Measurements from ENCODE around the gene IQCN. TPM values are rescaled to one million over a fixed set of nuclear protein-coding genes. Genes with fewer than 3 reads are reported as not detected.

Gene IQCN
- total and polyA plus RNA-seq, 2 of the 4 experiments (the other 2 are of a cell fraction), result 0.18 to 0.67 TPM

DNA sequence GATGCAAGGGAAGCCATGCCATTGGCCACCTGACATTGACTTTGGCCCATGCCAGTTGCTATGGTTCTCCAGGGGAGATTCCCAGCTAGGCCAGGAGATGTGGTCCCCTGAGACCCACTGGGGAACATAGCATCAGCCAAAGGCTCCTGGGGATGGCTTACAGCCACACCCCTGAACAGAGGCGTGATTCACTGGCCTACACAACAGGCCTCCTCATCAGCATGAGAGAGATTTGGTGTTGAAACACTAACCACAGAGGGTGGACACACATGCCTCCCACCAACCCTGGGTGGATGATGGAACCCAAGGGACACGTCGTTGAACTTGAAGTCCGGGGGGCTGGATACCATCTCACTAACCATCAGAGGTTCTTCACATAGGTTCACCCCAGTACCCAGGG lies 14.4 kb downstream of the IQCN start:
- H3K27me3 ChIP-seq (ENCODE audit: control insufficient read depth, insufficient read depth, low read length), result peaks cover 7% of the 10 kb centered on the region; the same call in 1 of the 2 replicates
- H2BK120ac ChIP-seq (ENCODE audit: low read depth, low read length), result no peak overlapping the region
- no peak overlapping the region for H4K91ac ChIP-seq (ENCODE audit: insufficient read depth, low read depth, low read length)
- in situ Hi-C loops (cut with MboI; ENCODE audit: low sequenced_read_pairs), result no loop called here
- H2AK5ac ChIP-seq (ENCODE audit: low read depth, low read length), result no peak overlapping the region
- H3K9me3 ChIP-seq (ENCODE audit: control insufficient read depth, insufficient read depth, low read length), result no peaks in the 10 kb centered on the region
- no peak overlapping the region for H3K9ac ChIP-seq (ENCODE audit: low read depth, low read length)
- H3K23ac ChIP-seq (ENCODE audit: low read depth, low read length), result no peak overlapping the region
- H3K14ac ChIP-seq (replicated peaks; ENCODE audit: low read depth, low read length), result no peak overlapping the region
- H3K56ac ChIP-seq (ENCODE audit: extremely low read depth, insufficient read depth, low read length), result no peak overlapping the region
- no peak for DNase-seq
- no peak overlapping the region for H4K8ac ChIP-seq (ENCODE audit: low read depth in 2 of 2, low read length in 2 of 2)
- H3K18ac ChIP-seq (ENCODE audit: low read depth, low read length), result no peak overlapping the region
- ChIA-PET CTCF (no interaction called here), POLR2A (ENCODE audit: unreplicated experiment) (no interaction called here)
- intact Hi-C loops (cut with micrococcal nuclease), result no loop called here
- H3K79me1 ChIP-seq (ENCODE audit: low read depth in 1 of 2, low read length in 2 of 2), result no peaks in the 10 kb centered on the region
- H2BK15ac ChIP-seq (ENCODE audit: low read depth, low read length), result no peak overlapping the region
- H3K36me3 ChIP-seq (ENCODE audit: control insufficient read depth, insufficient read depth, low read length), result peaks cover 8% of the 10 kb centered on the region; the same call in 1 of the 2 replicates
- no CpG with 5 or more reads among the region's 4 CpGs for WGBS, 2 experiments (ENCODE audit: extremely low coverage in 2 of 2, insufficient read length in 1 of 2)
- H2BK20ac ChIP-seq (ENCODE audit: low read depth, low read length), result no peak overlapping the region
- H3K4me3 ChIP-seq (ENCODE audit: insufficient read depth, low read depth, low read length), result no peak overlapping the region
- dilution Hi-C loops (cut with HindIII; ENCODE audit: low sequenced_read_pairs, unreplicated experiment), result no loop called here
- no peak for TF ChIP-seq FOS (IDR thresholded peaks at IDR 0.05; ENCODE audit: low read depth, low read length)
- no peak for TF ChIP-seq CTCF (conservative IDR thresholded peaks at IDR 0.05; ENCODE audit: low read depth, low read length)
- TF ChIP-seq, protein P1, sequence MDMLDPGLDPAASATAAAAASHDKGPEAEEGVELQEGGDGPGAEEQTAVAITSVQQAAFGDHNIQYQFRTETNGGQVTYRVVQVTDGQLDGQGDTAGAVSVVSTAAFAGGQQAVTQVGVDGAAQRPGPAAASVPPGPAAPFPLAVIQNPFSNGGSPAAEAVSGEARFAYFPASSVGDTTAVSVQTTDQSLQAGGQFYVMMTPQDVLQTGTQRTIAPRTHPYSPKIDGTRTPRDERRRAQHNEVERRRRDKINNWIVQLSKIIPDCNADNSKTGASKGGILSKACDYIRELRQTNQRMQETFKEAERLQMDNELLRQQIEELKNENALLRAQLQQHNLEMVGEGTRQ (IDR thresholded peaks at IDR 0.05; ENCODE audit: low read depth, low read length), result no peak
- TF ChIP-seq POLR2A (IDR thresholded peaks at IDR 0.05; ENCODE audit: low read depth, low read length), result no peak
- no peak for TF ChIP-seq RFX5 (IDR thresholded peaks at IDR 0.05; ENCODE audit: low read depth, low read length)
- H4K5ac ChIP-seq (ENCODE audit: low read depth, low read length), result no peak overlapping the region
- no peaks in the 10 kb centered on the region for H3K9me1 ChIP-seq (ENCODE audit: insufficient read depth, low read length)
- H2BK5ac ChIP-seq (ENCODE audit: low read depth, low read length, poor library complexity, severe bottlenecking), result no peak overlapping the region
- no TSS peak for BruUV-seq (replicated peaks)
- H3K4me2 ChIP-seq (ENCODE audit: low read depth, low read length), result no peak overlapping the region
- H3K4me1 ChIP-seq (ENCODE audit: control insufficient read depth, insufficient read depth, low read length), result no peaks in the 10 kb centered on the region
- no peak overlapping the region for H2AK9ac ChIP-seq (replicated peaks; ENCODE audit: low read depth, low read length, poor library complexity)
- peaks cover 4% of the 10 kb centered on the region; the same call in 1 of the 2 replicates for H4K20me1 ChIP-seq (ENCODE audit: insufficient read depth, low read length)
- H2AFZ ChIP-seq (replicated peaks; ENCODE audit: low read length, poor library complexity), result no peak overlapping the region
- no peak overlapping the region for H3K27ac ChIP-seq (ENCODE audit: insufficient read depth, low read length)
- ATAC-seq (ENCODE audit: low read depth), result no peak
- H3K4ac ChIP-seq (ENCODE audit: low read depth, low read length), result no peak overlapping the region

Measured in IMR-90 (cell line).